OCI-LY1 (cell line): ENCODE results near the gene MAP2K7.

Experiments
- H2AFZ ChIP-seq: fragments of 200-600 bp; sonication (generic), shearing (Covaris generic); 2 replicates; pipeline ENCODE4 v1.6.0; 2014; ENCODE audit warnings: antibody characterized with exemption, mild to moderate bottlenecking, low read length
- H3F3A ChIP-seq: fragments of 200-600 bp; sonication (generic), shearing (Covaris generic); 2 replicates; pipeline ENCODE4 v1.6.0; 2014; ENCODE audit warnings: mild to moderate bottlenecking, antibody characterized with exemption, low read length, moderate library complexity; ENCODE audit not compliant: insufficient read depth
- H3K27ac ChIP-seq: fragments of 200-600 bp; sonication (generic); 2 replicates; pipeline ENCODE4 v1.5.1; 2014; ENCODE audit warnings: low read length, mixed run types, mild to moderate bottlenecking, low read depth; ENCODE audit not compliant: poor library complexity, severe bottlenecking
- H3K27me3 ChIP-seq: fragments of 200-600 bp; sonication (generic); 2 replicates; pipeline ENCODE4 v1.6.0; 2014; ENCODE audit warnings: antibody characterized with exemption, mild to moderate bottlenecking, low read length, moderate library complexity; ENCODE audit not compliant: insufficient read depth
- H3K36me3 ChIP-seq: fragments of 200-600 bp; sonication (generic); 2 replicates; pipeline ENCODE4 v1.6.1; 2014; ENCODE audit warnings: mild to moderate bottlenecking, antibody characterized with exemption, low read length, moderate library complexity, mixed read lengths; ENCODE audit not compliant: insufficient read depth
- H3K4me1 ChIP-seq: fragments of 200-600 bp; sonication (generic); 2 replicates; pipeline ENCODE4 v1.5.1; 2014; ENCODE audit warnings: mild to moderate bottlenecking, low read length, moderate library complexity; ENCODE audit not compliant: insufficient read depth, severe bottlenecking
- H3K4me2 ChIP-seq: fragments of 200-600 bp; sonication (generic), shearing (Covaris generic); 2 replicates; pipeline ENCODE4 v1.6.1; 2014; ENCODE audit warnings: low read length
- H3K4me3 ChIP-seq: fragments of 200-600 bp; sonication (generic); 2 replicates; pipeline ENCODE4 v1.5.1; 2014; ENCODE audit warnings: low read length, low read depth, mild to moderate bottlenecking, mixed read lengths; ENCODE audit not compliant: poor library complexity, severe bottlenecking
- H3K79me2 ChIP-seq: fragments of 200-600 bp; shearing (Covaris generic); 2 replicates; pipeline ENCODE4 v1.6.1; 2016; ENCODE audit warnings: mixed run types, low read length, mixed read lengths; ENCODE audit not compliant: insufficient read depth
- H3K9ac ChIP-seq: fragments of 200-600 bp; sonication (generic), shearing (Covaris generic); 2 replicates; pipeline ENCODE4 v1.6.1; 2014; ENCODE audit warnings: mild to moderate bottlenecking, low read length, mixed read lengths
- H3K9me2 ChIP-seq: fragments of 200-600 bp; sonication (generic), shearing (Covaris generic); 2 replicates; pipeline ENCODE4 v1.6.1; 2014; ENCODE audit warnings: low read depth, mild to moderate bottlenecking, low read length, mixed read lengths
- H3K9me3 ChIP-seq: fragments of 200-600 bp; shearing (Covaris generic); 2 replicates; pipeline ENCODE4 v1.6.1; 2014; ENCODE audit warnings: low read length, mixed read lengths
- H4K20me1 ChIP-seq: fragments of 200-600 bp; sonication (generic), shearing (Covaris generic); 2 replicates; pipeline ENCODE4 v1.6.0; 2016; ENCODE audit warnings: mild to moderate bottlenecking, low read length; ENCODE audit not compliant: insufficient read depth
- CTCF ChIP-seq: fragments of 200-600 bp; sonication (generic), shearing (Covaris generic); IDR thresholded peaks from 2 replicates; pipeline ENCODE4 v1.5.1; 2017; ENCODE audit warnings: mild to moderate bottlenecking, antibody characterized with exemption, low read length, moderate library complexity, mixed read lengths
- EZH2 ChIP-seq: fragments of 200-600 bp; sonication (generic), shearing (Covaris generic); IDR thresholded peaks from 2 replicates; pipeline ENCODE4 v1.8.0; 2017; ENCODE audit warnings: borderline replicate concordance, mixed run types, mild to moderate bottlenecking, antibody characterized with exemption, low read length, moderate library complexity, mixed read lengths

The MAP2K7 gene

GRCh38 chr19:7894612-7895309 lies 8.9 kb upstream of the MAP2K7 start:
- no peaks in the 10 kb centered on the region for H3K9me2 ChIP-seq
- TF ChIP-seq CTCF: no peak
- TF ChIP-seq EZH2: no peak
- no peaks in the 10 kb centered on the region for H3K9me3 ChIP-seq
- H3K36me3 ChIP-seq: no peaks in the 10 kb centered on the region
- no peaks in the 10 kb centered on the region for H3F3A ChIP-seq
- no peaks in the 10 kb centered on the region for H3K27me3 ChIP-seq
- H3K79me2 ChIP-seq: no peaks in the 10 kb centered on the region
- H3K4me2 ChIP-seq: no peak overlapping the region
- no peak overlapping the region for H3K9ac ChIP-seq
- H3K4me1 ChIP-seq: peaks cover 6% of the 10 kb centered on the region
- no peak overlapping the region for H3K4me3 ChIP-seq
- no peak overlapping the region for H2AFZ ChIP-seq
- H4K20me1 ChIP-seq: no peaks in the 10 kb centered on the region
- no peak overlapping the region for H3K27ac ChIP-seq

- no peaks in the 10 kb centered on the region for H4K20me1 ChIP-seq
- H3K4me1 ChIP-seq: peaks cover 6% of the 10 kb centered on the region
- no peaks in the 10 kb centered on the region for H3F3A ChIP-seq
- no peak overlapping the region for H3K27ac ChIP-seq
- no peak overlapping the region for H2AFZ ChIP-seq
- H3K9me2 ChIP-seq: no peaks in the 10 kb centered on the region
- TF ChIP-seq CTCF (no peak), EZH2 (no peak)
- no peaks in the 10 kb centered on the region for H3K36me3 ChIP-seq
- no peak overlapping the region for H3K9ac ChIP-seq
- H3K4me3 ChIP-seq: no peak overlapping the region
- H3K79me2 ChIP-seq: no peaks in the 10 kb centered on the region
- no peak overlapping the region for H3K4me2 ChIP-seq
- H3K27me3 ChIP-seq: no peaks in the 10 kb centered on the region
- H3K9me3 ChIP-seq: no peaks in the 10 kb centered on the region
Measured at GRCh38 chr19:7895565-7895964, 8.1 kb upstream of the MAP2K7 start.

- no peak for TF ChIP-seq CTCF
- no peak for TF ChIP-seq EZH2
- Histone ChIP-seq H3K9me3 (no peaks in the 10 kb centered on the region), H3K4me2 (no peak overlapping the region)
Measured at GRCh38 chr19:7897292-7897691, 6.4 kb upstream of the MAP2K7 start.

More at GRCh38 chr19:7897292-7897691, 6.4 kb upstream of the MAP2K7 start:
- Histone ChIP-seq H3K79me2 (no peaks in the 10 kb centered on the region), H4K20me1 (no peaks in the 10 kb centered on the region), H3K9ac (no peak overlapping the region), H3K36me3 (no peaks in the 10 kb centered on the region), H2AFZ (no peak overlapping the region), H3K4me3 (no peak overlapping the region), H3K27ac (no peak overlapping the region), H3K27me3 (no peaks in the 10 kb centered on the region), H3K4me1 (peaks cover 6% of the 10 kb centered on the region), H3F3A (no peaks in the 10 kb centered on the region), H3K9me2 (no peaks in the 10 kb centered on the region)
